ENCODE results near the gene MACROD1.
A peak's percentile ranks its signal among the peaks of the same experiment; 100 is the strongest.
"Not testable (repeated sequence)": the region's sequence is repeated elsewhere in the genome, so short reads cannot be mapped to it uniquely, and the experiment has no call there.

The MACROD1 gene

DNA sequence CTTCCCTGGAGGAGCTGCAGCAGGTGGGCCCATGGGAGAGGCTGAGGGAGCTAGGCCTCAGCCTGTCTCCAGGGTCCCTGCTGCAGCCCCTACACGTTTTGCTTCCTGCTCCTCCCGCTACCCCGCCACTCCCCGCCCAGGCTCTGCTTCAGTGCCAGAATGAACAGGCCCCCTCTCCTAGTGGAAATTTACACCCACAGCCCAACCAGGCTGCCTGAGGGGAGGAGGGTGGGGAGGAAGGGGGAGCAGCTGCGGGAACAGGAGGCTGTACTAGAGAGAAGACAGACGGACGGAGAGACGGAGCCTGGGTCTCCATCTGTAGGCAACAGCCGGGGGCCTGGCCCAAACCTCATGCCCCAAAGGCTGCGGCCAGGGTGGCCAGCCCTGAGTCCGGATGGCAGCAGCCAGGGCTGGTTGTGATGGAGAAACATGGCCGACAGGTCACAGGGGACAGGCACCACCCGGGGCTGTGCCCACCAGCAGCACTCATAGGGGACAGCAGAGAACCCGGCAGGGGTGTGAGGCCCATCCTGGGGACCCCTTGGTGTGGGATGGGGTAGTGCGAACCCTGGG lies 109.6 kb downstream of the MACROD1 start:
- no peak for DNase-seq (ENCODE audit: low spot score)

DNA sequence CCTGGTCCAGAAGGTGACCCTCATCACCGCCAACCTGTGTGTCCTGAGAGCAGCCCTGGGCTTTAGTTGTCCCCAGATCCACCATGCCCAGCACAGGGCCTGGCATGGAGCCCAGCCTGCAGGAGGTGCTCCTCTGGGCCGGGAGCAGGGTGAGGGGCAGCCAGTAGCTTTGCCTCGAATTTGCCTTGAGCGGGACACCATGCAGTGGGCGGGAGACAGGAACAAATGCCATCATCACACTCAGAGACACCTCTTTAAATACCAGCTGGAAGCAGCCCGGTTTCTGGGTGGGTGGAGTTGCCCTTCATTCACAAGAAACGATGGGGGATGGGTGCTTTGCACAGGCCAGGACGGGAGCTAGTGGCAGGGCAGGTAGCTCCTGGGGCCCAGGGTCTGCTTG lies 110.8 kb downstream of the MACROD1 start:
- no peak for DNase-seq (ENCODE audit: low spot score)

DNA sequence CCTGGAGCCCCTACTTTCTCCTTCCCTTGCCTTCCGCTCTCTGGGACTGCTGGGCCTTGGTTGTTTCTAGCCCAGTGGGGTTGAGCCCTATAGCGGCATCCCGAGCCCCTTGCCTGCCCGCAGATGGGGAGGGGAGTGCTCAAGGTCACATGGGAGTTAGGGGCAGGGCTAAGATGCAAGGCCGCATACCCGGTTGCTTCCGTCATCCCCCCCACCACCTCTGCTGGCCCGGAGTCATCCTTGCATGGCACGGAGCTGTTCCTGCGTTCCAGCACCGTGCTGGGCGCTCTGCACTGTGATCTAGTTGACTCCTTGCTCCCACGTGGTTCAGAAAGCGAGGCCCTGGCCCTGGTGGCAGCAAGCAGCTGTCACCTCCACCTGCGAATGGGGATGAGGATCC lies 112.2 kb downstream of the MACROD1 start:
- no peak for DNase-seq (ENCODE audit: low spot score)

DNA sequence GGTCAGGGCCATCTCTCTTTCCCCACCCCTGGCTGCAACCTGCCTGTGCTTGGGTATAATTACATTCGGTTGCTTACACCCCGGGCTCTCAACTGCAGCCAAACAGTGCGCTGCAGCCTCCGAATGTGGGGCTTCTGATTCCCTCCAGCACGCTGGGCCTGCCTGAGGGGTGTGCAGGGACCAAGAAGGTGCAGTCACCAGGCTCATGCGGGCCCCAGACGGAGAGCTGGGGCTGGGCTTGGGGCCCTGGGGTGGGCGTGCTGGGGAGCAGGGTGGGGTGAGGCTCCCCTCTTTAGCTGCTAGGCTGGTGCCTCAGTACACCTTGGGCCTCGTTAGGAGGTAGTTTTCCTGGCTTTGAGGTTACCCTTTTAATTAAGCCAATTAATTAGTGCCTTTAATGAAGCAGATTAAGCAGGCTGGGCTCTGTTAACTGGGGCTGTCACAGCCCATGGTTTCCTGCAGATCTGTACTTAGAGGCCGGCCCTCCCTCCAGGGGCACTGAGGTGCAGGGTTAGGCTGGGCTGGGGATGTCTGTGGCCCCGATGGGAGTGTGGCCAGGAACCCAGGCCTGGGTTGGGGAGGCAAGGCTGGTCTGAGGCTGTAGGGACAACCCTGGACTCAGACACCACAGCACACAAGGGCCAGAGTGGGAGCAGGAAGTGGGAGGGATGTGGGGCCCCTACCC lies 112.8 kb downstream of the MACROD1 start:
- no peak for DNase-seq (ENCODE audit: low spot score)

DNA sequence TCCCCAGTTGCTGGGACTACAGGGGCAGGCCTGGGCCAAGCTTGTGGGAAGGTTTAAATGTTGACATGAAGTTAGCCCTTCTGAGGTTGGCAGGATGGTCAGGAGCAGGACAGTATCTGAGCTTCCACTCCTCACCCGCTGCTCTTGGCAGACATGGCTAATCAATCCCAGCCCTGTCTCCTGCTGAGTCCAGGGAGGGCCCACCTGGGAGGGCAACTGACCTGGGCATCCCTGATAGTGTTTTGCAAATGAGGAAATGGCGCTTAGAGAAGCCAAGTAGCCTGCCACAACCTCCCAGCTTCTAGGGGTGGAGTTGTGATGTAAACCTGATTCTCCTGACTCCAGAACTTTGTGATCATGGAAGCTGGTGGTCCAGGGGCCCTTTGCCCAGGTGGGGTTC lies 113.5 kb downstream of the MACROD1 start:
- no peak for DNase-seq (ENCODE audit: low spot score)

DNA sequence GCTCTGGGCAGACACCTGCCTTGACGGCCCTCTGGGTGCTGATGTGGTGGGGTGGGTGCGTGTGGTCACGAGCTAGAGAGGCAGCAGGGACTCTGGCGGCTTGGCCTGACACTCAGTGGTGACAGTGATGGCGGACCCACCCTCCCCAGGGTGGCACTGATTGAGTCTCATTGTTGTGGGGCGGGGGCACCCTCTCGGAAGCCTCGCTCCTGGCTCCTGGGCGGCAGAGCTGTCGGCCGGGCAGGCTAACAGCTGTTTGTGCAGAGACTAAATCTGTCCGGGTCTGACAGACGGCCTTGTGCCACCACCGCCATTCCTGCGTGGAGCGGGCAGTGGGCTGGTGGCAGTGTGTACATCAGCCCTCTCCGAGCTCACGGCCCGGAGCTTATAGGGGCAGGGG lies 114.6 kb downstream of the MACROD1 start:
- DNase-seq (ENCODE audit: low spot score): no peak

DNA sequence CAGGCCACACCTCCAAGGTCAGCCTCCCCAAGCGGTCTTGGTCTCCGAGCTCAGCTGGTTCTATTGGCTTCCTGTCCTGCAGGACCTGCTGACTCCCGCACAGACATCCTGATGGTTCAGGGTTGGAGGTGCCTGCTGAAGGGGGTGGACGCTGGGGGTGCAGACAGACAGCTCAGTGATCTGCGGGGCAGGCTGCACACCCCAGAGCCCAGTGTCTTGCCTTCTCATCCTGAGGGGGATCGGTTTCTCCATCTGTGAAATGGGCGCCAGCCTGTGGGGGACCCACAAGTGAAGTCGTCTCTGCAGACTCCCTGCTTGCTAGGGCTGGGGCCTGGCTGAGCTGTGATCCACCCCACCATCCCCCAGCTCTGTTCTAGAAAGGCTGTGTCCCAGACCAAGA lies 116.4 kb downstream of the MACROD1 start:
- no peak for DNase-seq (ENCODE audit: low spot score)

DNA sequence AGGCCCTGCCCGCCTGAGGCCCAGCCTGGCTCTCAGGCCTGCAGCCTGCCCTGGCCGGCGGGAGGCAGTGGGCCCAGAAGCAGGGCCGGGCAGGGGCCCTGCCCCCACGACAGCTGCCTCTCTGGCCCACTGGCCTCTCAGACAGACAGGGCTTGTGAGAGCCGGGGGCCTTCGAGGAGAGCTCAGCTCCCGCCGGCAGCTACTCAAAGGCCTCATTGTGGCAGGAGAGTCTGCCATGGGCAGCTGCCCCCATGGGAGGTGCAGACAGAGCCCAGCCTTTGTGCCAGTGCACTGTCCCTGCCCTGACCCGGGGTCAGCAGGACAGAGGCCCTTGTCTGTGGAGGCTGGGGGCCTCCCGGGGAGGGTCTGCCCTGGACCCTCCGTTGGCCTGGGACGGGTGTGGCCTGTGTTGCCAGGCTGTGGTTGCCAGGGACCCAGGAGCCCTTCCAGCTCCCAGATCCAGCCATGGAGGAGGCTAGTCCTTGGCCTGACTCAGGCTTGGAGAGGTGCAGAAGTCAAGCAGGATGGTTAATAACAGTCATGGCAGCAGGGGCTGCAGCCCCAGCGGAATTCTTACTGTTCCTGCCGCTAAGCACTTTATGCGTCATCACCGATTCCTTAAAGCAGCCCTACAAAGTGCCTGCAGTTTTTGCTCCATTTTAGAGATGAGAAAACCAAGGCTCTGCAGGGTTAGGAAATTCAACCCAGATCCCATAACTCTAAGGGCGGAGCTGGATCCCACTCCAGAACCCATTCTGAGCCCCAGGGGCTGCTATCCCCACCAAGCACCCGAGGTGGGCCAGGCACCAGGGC lies 117.7 kb downstream of the MACROD1 start:
- DNase-seq (ENCODE audit: low spot score): no peak

DNA sequence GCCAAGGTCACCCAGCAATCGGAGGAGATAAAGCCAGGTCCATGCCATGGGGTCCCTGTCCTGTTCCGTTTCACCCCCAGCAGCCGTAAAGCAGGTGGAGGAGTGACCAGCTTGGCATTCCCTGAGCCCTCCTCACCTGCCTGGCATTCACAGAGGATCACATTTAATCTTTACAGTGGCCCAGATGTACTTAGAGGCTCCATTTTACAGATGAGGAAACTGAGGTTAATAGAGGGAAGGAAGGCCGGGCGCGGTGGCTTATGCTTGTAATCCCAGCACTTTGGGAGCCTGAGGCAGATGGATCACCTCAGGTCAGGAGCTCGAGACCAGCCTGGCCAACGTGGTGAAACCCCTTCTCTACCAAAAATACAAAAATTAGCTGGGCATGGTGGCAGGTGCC lies 118.5 kb downstream of the MACROD1 start:
- not testable (repeated sequence) for DNase-seq (ENCODE audit: low spot score)

DNA sequence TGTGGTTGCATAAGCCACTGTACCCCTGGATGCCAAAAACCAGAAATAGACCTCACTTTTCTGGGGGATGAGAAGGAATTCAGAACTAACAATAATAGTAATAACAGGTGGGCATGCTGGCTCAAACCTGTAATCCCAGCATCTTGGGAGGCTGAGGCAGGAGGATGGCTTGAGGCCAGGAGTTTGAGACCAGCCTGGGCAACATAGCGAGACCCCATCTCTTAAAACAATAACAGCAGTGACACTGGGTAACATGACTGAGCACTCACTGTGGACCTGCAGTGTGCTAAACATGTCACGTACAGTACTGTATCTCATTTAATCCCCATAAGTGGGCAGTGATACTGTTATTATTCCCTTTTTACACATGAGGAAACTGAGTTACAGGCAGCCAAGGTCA lies 120.2 kb downstream of the MACROD1 start:
- DNase-seq (ENCODE audit: low spot score): no peak

DNA sequence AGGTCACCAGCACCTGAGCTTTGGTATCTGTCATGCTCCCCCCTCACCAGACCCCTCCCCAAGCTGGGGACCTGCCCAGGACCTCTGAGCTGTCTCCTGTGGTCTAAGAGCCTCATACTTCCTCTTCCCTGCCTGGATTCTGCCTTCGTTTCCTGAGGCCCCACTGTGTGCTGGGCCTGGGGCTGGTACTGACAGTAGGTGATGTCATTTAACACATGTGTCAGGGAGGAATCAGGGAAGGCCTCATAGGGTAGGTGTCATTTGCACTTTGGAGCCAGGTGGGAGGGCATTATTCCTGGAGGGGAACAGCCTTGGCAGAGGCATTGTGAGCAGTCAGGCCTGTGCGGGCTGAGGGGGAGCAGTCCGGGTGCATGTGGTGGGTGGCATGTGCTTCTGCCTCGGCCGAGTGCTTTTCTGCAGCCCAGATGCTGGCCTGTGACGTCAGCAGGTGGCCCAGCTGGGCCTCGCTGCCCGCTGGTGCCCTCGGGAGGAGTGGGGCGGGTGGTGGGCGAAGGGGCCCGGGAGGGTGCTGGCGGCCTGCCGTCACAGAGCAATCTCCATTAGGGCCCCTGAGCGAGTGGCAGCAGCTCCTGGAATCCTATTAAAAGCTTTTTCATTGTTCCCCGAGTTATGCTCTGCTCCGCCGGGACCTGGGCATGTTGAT lies 121.1 kb downstream of the MACROD1 start:
- no peak for DNase-seq (ENCODE audit: low spot score)

DNA sequence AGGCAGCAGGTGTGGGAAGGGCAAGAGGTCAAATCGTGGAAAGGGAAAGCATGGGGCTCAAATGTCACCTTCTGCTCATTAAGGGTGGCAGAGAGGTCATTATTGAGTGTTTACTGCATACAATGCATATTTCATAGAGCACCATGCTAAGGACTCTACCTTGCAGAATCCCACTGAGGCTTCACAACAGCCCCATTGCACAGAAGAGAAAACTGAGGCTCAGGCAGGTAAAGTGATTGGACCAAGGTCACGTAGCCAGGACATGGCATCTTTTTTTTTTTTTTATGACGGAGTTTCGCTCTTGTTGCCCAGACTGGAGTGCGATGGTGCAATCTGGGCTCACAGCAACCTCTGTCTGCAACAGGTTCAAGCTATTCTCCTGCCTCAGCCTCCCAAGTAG lies 122.4 kb downstream of the MACROD1 start:
- no peak for DNase-seq (ENCODE audit: low spot score)

DNA sequence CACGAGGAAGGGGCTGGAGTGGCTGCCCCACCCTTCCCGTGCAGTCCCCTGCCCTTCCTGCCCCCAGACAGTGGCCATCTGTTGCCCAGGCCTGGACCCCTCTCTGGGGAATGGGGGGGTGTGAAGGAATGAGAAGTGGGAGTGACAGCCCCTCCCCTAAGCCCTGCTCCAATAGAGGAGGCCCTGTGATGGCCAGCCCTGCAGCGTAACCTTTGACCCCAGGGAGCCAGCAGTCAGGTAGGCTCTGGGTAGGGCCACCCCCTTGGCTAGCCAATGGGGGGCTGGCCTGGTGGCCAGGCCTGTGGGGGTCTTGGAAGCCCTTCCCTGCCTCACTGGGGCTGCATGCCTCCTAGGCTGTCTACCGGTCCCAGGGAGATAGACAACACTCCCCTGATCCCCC lies 123.6 kb downstream of the MACROD1 start:
- no peak for DNase-seq (ENCODE audit: low spot score)

DNA sequence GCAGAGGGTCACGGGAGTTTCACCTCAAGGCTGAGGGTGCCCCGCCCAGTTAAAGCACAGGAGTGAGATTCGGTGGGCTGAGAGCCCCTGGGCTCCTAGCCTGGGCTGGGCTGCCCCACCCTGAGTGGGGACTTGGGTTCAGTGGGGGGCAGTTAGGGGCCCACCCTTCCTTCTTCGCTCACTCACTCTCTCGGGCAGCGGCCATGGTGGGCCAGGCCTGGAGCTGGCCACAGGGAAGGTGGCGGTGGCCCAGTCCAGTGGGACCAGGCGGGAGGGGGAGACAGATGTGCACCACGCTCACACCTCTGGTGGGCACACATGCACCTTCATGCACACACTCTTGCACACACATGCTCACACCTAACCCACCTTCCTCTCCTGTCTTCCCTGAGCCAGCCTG lies 124.1 kb downstream of the MACROD1 start:
- no peak for DNase-seq (ENCODE audit: low spot score)

DNA sequence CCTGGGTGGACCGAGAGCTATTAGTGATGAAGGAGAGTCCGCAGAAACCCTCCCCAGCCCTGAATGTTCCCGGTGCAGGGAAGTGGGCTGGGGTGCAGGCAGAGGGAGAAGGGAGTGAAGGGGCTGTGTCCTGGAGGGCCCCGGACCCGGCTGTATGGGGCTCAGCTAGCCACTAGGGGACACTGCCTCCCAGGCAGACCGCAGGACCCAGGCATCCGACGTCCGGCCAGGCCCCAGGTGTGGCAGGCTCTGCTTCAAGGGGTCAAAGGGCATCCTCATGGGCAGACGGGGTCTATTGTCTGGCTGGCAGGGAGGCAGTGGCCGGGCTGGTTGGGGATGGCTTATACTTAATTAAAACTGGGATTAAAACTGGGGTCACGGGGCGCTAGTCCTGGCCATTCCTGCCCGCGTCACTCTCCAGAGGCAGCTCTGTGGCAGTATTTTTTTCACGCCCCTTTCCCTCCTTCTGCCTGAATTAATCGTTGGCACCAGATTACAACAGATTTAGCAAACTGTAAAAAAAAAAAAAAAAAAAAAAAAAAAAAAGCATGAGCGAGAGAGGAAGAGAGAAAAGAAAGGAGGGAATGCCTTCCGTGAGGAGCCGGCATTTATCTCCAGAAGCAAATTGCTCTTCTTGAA lies 125.1 kb downstream of the MACROD1 start:
- no peak for DNase-seq (ENCODE audit: low spot score)

DNA sequence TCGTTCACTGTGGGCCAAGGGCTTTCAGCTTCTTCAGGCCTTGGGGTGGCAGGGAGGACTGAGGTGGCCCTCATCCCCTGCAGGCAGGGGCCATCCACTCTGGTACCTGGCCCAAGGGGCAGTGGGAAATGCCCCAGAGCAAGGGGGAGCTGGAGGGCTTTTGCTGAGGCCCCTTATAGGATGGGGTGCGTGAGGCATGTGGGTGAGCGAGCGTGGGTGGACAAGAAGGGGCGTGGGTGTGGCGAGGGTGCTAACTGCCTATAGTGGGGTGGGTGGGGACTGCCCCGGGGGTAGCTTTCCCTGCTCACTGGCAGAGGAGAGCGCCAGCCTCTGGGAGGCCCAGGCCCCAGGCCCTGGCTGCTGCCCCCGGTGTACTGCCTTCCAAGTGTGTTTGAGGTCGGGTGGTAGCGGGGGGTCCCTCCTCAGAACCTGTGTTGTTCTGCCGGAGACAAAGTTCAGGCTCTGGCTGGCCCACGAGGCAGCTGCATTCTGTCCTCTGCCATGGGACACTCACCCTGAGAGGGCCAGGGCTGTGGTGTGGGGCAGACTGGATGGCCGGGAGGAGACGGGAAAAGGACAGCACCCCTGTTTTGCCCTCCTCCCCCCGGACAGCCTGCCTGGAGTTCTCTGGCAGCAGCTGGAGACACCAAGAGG lies 126.8 kb downstream of the MACROD1 start:
- DNase-seq (ENCODE audit: low spot score): no peak

DNA sequence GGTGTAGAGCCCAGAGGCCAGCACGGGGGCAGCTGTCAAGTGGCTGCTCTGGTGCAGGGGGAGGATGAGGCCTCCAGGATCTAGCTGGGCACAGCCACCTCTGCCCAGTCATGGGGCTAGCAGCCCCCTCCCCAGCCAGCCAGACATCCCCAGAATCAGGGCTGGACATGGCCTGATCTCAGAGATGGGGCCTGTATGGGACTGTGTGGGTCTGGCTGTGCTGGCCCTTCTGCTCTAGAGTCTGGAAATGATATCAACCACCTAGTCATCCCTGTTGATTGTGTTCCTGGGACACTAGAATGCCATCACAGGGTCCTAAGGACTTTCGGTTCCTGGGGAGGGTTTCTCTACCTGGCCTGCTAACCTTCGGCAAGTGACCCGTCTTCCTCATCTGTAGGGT lies 127.4 kb downstream of the MACROD1 start:
- DNase-seq (ENCODE audit: low spot score): no peak

DNA sequence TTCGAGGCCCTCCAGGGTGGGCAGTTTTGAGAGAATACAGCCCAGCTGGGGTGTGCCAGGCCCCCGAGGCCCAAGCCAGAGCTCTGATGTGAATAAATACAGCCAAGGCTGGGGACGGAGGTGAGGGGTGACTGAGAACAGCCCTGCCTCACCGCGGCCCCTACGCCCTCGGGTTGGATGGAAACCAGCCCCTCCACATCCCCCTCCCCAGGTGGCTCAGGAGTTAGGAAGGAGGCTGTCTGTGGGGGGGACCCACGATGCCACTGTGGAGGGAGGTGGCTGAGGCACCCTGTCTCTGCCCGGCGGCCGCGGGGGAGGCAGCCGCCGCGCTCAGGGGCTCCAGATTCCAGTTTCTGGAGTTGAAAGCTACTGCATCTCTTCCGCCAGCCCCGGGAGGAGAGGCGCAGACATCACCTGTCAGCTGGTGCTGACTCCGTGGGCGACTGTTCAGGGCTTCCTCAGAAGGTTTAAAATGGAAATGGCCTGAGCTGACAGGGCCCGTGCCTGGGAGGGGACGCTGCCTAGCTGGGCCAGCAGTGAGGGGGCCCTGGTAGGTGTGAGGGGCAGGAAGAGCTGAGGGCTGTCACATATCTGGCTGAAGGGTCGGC lies 128.8 kb downstream of the MACROD1 start:
- no peak for DNase-seq (ENCODE audit: low spot score)

DNA sequence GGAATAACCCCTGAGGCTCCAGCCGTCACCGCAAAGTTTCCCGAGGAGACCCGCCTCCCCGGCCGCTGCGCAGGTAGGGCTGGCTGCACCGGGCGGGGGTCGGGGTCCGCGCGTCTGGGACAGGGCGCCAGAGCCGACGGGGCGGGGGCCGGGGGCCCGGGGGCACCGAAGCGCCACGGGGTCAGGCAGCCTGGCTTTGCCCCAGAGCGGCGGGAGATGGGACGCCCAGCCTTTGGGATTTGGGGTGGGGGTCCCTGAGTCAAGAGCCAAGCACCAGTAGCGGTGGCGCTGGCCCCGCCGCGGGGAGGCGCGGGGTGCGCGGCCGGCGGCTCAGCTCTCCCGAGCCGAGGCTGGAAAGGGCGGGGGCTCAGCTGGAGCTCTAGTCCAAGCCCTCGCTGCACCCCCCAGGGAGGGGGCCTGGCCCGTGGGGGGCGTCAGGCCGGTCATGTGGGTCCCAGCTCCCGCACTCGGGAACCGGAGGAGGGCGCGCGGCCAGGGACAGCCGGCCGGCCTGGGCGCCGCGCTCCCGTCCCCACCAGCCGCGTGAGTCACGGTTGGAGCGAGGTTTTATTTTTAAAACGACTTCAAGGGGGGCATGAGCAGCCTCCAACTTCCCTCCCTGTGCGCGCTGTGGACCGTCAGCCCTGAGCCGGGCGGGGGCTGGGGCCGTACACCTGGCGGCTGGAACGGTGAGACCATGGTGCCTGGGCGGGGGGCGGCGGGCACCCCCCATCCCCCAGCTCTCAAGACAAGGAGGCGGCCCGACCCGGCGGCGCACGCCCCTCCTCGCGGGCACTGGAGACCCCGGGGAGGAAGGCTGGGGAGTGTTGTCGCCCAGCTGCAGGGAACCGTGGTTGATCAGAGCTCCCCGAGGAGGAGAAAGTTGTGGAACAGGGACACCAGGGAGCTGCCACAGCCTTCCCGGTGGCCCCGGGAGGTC lies 129.6 kb downstream of the MACROD1 start:
- peak; percentile 22 for DNase-seq (ENCODE audit: low spot score)

DNA sequence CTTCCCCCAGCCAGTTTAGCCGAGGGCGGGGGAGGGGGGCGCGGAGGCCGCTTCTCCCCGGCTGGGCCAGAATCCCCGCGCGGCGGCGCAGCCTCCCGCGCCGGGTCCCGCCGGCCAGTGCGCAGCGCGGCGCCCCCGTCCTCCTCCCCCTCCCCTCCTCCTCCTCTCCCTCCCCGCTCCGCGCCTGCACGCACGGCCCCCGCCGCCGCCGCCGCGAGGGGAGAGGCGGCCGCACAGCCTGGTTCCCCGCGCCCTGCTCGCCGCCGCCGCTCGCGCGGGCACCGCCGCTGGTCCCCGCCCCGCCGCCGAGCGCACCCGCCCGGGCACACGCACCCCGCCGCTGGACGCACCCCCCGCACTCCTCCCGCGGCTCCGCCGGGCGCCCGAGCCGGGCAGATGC lies 130.3 kb downstream of the MACROD1 start, which contains the start of gene FLRT1:
Gene FLRT1 (plus strand): TSS at position 356 of the 400 bp plus-strand sequence. CDS start 80,337 bp downstream, outside the sequence.
- no peak for DNase-seq (ENCODE audit: low spot score)

Measured in kidney capillary endothelial cell (primary cell).